HCT116 (cell line): ENCODE data around the gene SOCS7. TPM values are rescaled to one million over a fixed set of nuclear protein-coding genes. Genes with fewer than 3 reads are reported as not detected.

Source experiments
- ATAC-seq: fragments of 200-7000 bp; cut with Tn5 transposase; 2 replicates; pipeline ENCODE4 v1.9.1; 2020; ENCODE audit warnings: mild to moderate bottlenecking, moderate library complexity
- BruUV-seq: library from RNA; stranded (reverse); fragments of 400-500 nt; replicated peaks from 2 replicates; lab custom pipeline; 2021; lab: Mats Ljungman, UMichigan
- CTCF ChIA-PET: fragments of 300-600 bp; sonication (Branson Sonifier 250); formaldehyde crosslinking; loops from one replicate; lab custom pipeline; 2021; ENCODE audit warnings: antibody characterized with exemption; lab: Charles Lee
- POLR2A ChIA-PET: fragments of 300-600, 350-600 bp; sonication (Branson Sonifier 250); formaldehyde crosslinking; loops from one replicate; lab custom pipeline; 2021; ENCODE audit warnings: antibody characterized with exemption; lab: Charles Lee
- RAD21 ChIA-PET, 2 experiments: fragments of 300-600 bp; sonication (Branson Sonifier 250); formaldehyde crosslinking; loops; one replicate each; lab custom pipeline; 2023; ENCODE audit warnings: low total read pairs in 2 of 2; ENCODE audit not compliant: uncharacterized antibody in 2 of 2, unreplicated experiment in 2 of 2, low non-redundant PET in 1 of 2; lab: Charles Lee
- DNase-seq: peaks from one replicate; pipeline ENCODE4 v3.0.0-alpha.2; 2010; ENCODE audit warnings: low read depth, low spot score
- H2AFZ ChIP-seq: fragments of 200-600 bp; shearing (Covaris generic), sonication (generic); 2 replicates; pipeline ENCODE4 v1.6.1; 2017; ENCODE audit warnings: low read depth, mixed run types, mixed read lengths, antibody characterized with exemption, low read length; ENCODE audit not compliant: poor library complexity, severe bottlenecking
- H3K27ac ChIP-seq: 2 replicates; pipeline ENCODE4 v1.5.1; 2012; ENCODE audit warnings: low read depth, low read length
- H3K27me3 ChIP-seq: fragments of 200-600 bp; sonication (generic); 2 replicates; pipeline ENCODE4 v1.6.1; 2016; ENCODE audit warnings: mixed run types, low read length, mixed read lengths; ENCODE audit not compliant: insufficient read depth
- H3K36me3 ChIP-seq, 2 experiments: fragments of 200-500 bp in 1 of 2; fragments of 200-600 bp in 1 of 2; sonication (Bioruptor generic) in 1 of 2; sonication (generic) in 1 of 2; 2 replicates each; pipeline versions ENCODE4 v1.5.1 to v1.6.1; 2014 to 2016; ENCODE audit warnings: low read length in 2 of 2, inconsistent platforms in 1 of 2, mixed read lengths in 1 of 2, mixed run types in 1 of 2; ENCODE audit not compliant: insufficient read depth in 2 of 2, control insufficient read depth in 1 of 2
- H3K4me1 ChIP-seq, 2 experiments: fragments of 200-600 bp in 1 of 2; sonication (generic) in 1 of 2; 2 replicates each; pipeline versions ENCODE4 v1.5.1 to v1.6.1; 2012 to 2017; ENCODE audit warnings: low read length in 2 of 2, inconsistent platforms in 1 of 2, mild to moderate bottlenecking in 1 of 2, mixed read lengths in 1 of 2, mixed run types in 1 of 2, moderate library complexity in 1 of 2; ENCODE audit not compliant: insufficient read depth in 2 of 2, control insufficient read depth in 1 of 2
- H3K4me2 ChIP-seq: fragments of 200-600 bp; sonication (generic); 2 replicates; pipeline ENCODE4 v1.6.1; 2017; ENCODE audit warnings: mixed run types, low read length, mixed read lengths
- H3K4me3 ChIP-seq, 2 experiments: fragments of 200-600 bp in 1 of 2; sonication (generic) in 1 of 2; replicated peaks in 1 of 2; 2 replicates each; pipeline ENCODE4 v1.5.1; 2011 to 2016; ENCODE audit warnings: low read length in 2 of 2, control low read depth in 1 of 2, low read depth in 1 of 2, mild to moderate bottlenecking in 1 of 2, mixed read lengths in 1 of 2, mixed run types in 1 of 2
- H3K79me2 ChIP-seq: fragments of 200-600 bp; sonication (generic); 2 replicates; pipeline ENCODE4 v1.6.1; 2017; ENCODE audit warnings: mild to moderate bottlenecking, mixed run types, low read length, moderate library complexity, mixed read lengths; ENCODE audit not compliant: insufficient read depth
- H3K9ac ChIP-seq: fragments of 200-600 bp; sonication (generic); 2 replicates; pipeline ENCODE4 v1.6.1; 2016; ENCODE audit warnings: low read length, mixed read lengths
- H3K9me2 ChIP-seq: fragments of 200-600 bp; sonication (generic), shearing (Covaris generic); 2 replicates; pipeline ENCODE4 v1.6.1; 2017; ENCODE audit warnings: mixed run types, mild to moderate bottlenecking, moderate library complexity; ENCODE audit not compliant: insufficient read depth
- H3K9me3 ChIP-seq, 2 experiments: fragments of 200-500 bp in 1 of 2; fragments of 200-600 bp in 1 of 2; sonication (Bioruptor generic) in 1 of 2; sonication (generic) in 1 of 2; 2 replicates each; pipeline ENCODE4 v1.6.1; 2014 to 2017; ENCODE audit warnings: low read length in 2 of 2, mixed read lengths in 2 of 2, inconsistent platforms in 1 of 2, low read depth in 1 of 2, mild to moderate bottlenecking in 1 of 2, mixed run types in 1 of 2, moderate library complexity in 1 of 2; ENCODE audit not compliant: control insufficient read depth in 1 of 2, insufficient read depth in 1 of 2
- H4K20me1 ChIP-seq: fragments of 200-600 bp; sonication (generic), shearing (Covaris generic); 2 replicates; pipeline ENCODE4 v1.6.1; 2017; ENCODE audit warnings: mixed run types, mild to moderate bottlenecking, moderate library complexity; ENCODE audit not compliant: insufficient read depth
- ELF1 ChIP-seq: IDR thresholded peaks from 2 replicates; pipeline ENCODE4 v1.6.1; 2012; ENCODE audit warnings: low read depth, borderline replicate concordance
- EZH2phosphoT487 ChIP-seq: fragments of 200-600 bp; IDR thresholded peaks from 2 replicates; pipeline ENCODE4 v1.6.1; 2018; ENCODE audit warnings: antibody characterized with exemption, borderline replicate concordance
- POLR2AphosphoS5 ChIP-seq: IDR thresholded peaks from 2 replicates; pipeline ENCODE4 v1.6.1; 2011; ENCODE audit warnings: mild to moderate bottlenecking, low read depth, low read length, moderate library complexity
- RAD21 ChIP-seq: IDR thresholded peaks from 2 replicates; pipeline ENCODE4 v1.6.1; 2012; ENCODE audit warnings: low read depth, mild to moderate bottlenecking
- SIN3A ChIP-seq: IDR thresholded peaks from 2 replicates; pipeline ENCODE4 v1.6.1; 2012; ENCODE audit warnings: low read depth
- TCF7L2 ChIP-seq: IDR thresholded peaks from 2 replicates; pipeline ENCODE4 v1.7.0; 2011; ENCODE audit warnings: borderline replicate concordance, inconsistent platforms; ENCODE audit not compliant: insufficient read depth, insufficient read length; ENCODE audit errors: extremely low read depth
- ZFX ChIP-seq: fragments of 450-650 bp; IDR thresholded peaks from 2 replicates; pipeline ENCODE4 v1.6.1; 2017
- ZNF274 ChIP-seq: fragments of 200-500 bp; sonication (Bioruptor generic); IDR thresholded peaks from 2 replicates; pipeline ENCODE4 v1.6.1; 2014; ENCODE audit warnings: mild to moderate bottlenecking, low read depth, low read length, inconsistent platforms
- intact Hi-C: fragments of 100-400 bp; cut with micrococcal nuclease; formaldehyde crosslinking; loops from 2 replicates; pipeline ENCODE4 v1.10.0; 2022
- total RNA-seq: library from RNA; stranded (reverse); gene quantifications from one replicate; pipeline ENCODE4 v1.2.1, GENCODE V29; 2021; ENCODE audit not compliant: unreplicated experiment
- TF ChIP-seq, protein P1 (sequence below): IDR thresholded peaks from 2 replicates; pipeline ENCODE4 v1.6.1; 2011; ENCODE audit warnings: mild to moderate bottlenecking, low read length, moderate library complexity; ENCODE audit not compliant: insufficient replicate concordance; ENCODE audit errors: extremely low read depth
- TF ChIP-seq, protein P2 (sequence below): IDR thresholded peaks from 2 replicates; pipeline ENCODE4 v1.6.1; 2012
- TF ChIP-seq, protein P3 (sequence below): IDR thresholded peaks from 2 replicates; pipeline ENCODE4 v1.6.1; 2012

Gene SOCS7
- total RNA-seq, 1 experiment from 2014 or later: 49.9 TPM

DNA sequence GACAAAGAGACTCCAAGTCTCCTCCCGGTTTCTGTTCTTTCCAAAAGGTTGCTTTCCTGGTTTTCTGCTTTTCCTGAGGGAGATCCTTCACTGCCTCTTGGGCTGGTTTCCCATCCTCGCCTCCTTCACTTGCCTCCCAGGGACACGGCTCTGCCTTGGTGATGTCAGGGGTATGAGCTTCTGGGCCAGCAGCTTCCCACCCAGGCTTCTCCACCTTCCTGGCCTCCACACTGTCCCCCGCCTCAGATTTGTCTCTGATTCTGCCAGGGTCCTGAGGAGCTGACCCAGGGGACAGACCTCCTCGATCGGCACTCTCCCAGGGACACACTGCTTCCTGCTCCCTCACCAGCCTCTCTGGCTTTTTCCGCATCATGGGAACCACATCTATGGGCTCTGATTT lies 22.4 kb upstream of the SOCS7 start:
- no peak overlapping the region for H3K4me3 ChIP-seq
- no peak overlapping the region for H2AFZ ChIP-seq
- ATAC-seq: no peak
- no peak overlapping the region for H3K4me2 ChIP-seq
- no peaks in the 10 kb centered on the region for H3K27me3 ChIP-seq
- no TSS peak for BruUV-seq
- intact Hi-C loops: no loop called here
- no peaks in the 10 kb centered on the region for H3K36me3 ChIP-seq
- ChIA-PET RAD21 (no interaction called here), POLR2A (no interaction called here), CTCF (interaction anchor here (1.5 kb wide), 1 partner anchor 20 kb away, joined by 4 read pairs; no protein-coding TSS in a partner anchor)
- H3K27ac ChIP-seq: no peak overlapping the region
- DNase-seq: no peak
- H3K79me2 ChIP-seq: no peaks in the 10 kb centered on the region
- no peaks in the 10 kb centered on the region for H4K20me1 ChIP-seq
- no peaks in the 10 kb centered on the region for H3K9me3 ChIP-seq
- H3K9me2 ChIP-seq: no peaks in the 10 kb centered on the region
- H3K9ac ChIP-seq: no peak overlapping the region
- no peaks in the 10 kb centered on the region for H3K4me1 ChIP-seq
- TF ChIP-seq EZH2phosphoT487 (no peak), SIN3A (no peak), ELF1 (no peak), ZNF274 (no peak), TCF7L2 (no peak), POLR2AphosphoS5 (no peak), ZFX (no peak), RAD21 (no peak)
- TF ChIP-seq, protein P1, sequence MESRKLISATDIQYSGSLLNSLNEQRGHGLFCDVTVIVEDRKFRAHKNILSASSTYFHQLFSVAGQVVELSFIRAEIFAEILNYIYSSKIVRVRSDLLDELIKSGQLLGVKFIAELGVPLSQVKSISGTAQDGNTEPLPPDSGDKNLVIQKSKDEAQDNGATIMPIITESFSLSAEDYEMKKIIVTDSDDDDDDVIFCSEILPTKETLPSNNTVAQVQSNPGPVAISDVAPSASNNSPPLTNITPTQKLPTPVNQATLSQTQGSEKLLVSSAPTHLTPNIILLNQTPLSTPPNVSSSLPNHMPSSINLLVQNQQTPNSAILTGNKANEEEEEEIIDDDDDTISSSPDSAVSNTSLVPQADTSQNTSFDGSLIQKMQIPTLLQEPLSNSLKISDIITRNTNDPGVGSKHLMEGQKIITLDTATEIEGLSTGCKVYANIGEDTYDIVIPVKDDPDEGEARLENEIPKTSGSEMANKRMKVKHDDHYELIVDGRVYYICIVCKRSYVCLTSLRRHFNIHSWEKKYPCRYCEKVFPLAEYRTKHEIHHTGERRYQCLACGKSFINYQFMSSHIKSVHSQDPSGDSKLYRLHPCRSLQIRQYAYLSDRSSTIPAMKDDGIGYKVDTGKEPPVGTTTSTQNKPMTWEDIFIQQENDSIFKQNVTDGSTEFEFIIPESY: no peak
- TF ChIP-seq, protein P2, sequence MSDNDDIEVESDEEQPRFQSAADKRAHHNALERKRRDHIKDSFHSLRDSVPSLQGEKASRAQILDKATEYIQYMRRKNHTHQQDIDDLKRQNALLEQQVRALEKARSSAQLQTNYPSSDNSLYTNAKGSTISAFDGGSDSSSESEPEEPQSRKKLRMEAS: no peak
- TF ChIP-seq, protein P3, sequence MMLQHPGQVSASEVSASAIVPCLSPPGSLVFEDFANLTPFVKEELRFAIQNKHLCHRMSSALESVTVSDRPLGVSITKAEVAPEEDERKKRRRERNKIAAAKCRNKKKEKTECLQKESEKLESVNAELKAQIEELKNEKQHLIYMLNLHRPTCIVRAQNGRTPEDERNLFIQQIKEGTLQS: no peak
